HG03439 (cell line): Measurements from ENCODE around the gene SPTBN1.

Source experiments
- ATAC-seq: cut with Tn5 transposase; IDR thresholded peaks from one replicate; pipeline ENCODE4 v1.9.1; 2021; ENCODE audit warnings: mild to moderate bottlenecking, moderate library complexity; ENCODE audit not compliant: unreplicated experiment

SPTBN1 gene

DNA sequence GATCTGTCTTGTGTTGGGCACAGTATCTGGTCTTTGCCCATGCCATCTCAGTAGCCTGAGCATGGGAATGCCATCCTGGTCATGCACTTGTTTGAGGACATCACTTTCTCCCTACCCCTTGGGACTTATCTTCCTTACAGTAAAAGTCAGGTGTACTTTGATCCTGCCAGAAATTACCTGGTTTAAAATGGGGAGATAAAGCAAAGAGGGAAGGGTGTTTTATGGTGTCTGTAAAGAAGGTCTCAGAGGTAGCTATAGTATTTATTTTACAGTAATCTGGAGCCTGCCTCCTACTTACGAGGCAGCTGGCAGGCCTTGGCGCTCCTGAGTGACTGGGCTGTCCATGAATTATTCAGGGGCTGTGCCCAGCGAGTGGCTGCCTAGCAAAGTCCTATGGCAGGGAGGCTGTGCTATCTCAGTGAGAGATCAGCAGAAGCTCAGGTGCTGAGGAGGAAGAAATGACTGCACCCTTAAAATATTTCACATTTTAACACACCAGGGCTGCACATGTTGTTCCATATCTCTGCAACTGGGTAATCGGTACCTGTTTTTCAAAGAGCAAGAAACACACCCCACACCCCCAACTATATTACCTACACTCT lies 93.9 kb downstream of the SPTBN1 start:
- ATAC-seq, result no peak

DNA sequence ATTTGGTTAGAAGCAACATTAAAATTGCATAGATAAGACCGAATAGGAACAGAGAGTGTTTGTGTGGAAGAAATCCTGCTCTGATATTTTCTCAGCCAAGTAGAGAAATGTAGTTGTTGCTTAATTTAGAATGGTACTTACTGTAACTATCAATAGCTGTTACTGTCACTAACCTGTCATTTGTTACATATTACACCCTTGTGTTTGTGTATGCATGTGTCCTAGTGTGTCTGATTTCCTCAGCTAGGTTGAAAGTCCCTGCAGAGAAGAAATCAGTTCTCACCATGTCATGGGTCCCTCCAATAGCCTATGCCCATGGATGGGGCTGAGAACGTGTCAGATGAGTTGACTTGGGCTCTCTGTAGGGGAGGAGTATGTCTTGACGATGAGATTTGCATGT lies 94.4 kb downstream of the SPTBN1 start:
- ATAC-seq, result peak; percentile 20

DNA sequence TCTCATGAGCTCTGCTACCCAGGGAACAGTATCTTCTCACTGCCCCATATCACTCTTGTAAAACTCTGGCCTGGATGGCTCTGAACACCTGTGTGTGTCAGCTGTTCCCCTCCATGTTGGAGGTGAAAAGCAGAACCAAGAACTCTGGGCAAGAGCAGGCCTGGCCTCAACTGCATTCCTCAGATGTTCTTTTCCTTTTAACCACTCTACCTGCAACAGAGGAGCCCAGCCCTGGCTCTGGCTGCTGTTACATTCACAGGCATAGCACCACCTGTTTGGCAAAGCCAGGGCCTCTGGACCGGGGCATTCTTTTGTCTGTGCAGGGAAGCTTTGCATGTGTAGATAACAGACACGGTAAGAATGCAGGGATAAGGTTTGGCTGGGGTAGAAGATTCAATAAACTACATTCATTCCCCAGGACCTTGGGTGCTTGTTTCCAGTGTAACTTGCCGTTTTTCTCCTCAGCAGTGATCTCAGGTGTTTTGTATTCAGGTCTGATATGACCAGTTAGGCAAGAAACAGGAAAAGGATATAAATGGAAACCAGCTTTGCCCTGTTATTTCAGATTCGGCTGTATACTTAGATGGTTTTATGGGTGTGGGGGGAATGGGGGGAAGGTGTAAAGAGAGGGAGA lies 95.1 kb downstream of the SPTBN1 start:
- ATAC-seq, result peak; percentile 53

DNA sequence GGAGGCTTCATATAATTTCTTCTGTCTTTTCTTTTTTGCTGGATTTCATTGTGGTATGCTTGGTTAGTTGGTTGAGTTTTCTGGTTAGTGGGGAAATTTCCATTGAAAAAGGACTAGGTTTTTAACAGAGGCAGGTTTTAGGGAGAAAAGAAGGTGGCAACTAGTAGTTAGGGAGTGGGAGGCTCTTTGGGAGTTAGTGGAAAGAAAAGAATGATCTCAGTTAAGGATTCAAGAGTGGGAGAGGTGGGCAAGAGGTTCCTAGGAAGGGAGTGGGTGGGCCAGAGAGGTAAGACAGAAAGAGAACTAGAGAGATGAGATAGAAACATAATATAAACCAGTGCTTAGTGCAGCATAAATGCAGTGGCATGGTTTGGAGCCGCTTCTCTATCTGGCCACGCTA lies 96.9 kb downstream of the SPTBN1 start:
- no peak for ATAC-seq

DNA sequence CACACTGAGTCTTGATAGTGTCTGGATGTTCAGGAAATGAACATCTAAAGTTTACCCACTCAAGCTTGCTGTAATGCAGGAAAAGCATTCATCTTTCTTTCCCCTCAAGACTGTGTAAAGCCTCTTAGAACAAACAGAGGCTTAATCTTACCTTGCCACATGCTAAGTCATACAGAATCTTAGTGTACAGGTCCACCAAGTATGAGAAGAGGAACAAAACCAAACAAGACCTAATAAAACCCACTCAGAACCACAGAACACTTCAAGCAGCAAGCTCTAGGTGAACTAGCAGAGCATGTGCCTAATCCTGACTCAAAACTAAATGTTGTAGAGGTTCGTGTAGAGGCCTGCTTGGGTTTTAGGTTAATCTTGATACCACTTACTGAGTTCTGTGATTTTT lies 97.6 kb downstream of the SPTBN1 start:
- no peak for ATAC-seq

DNA sequence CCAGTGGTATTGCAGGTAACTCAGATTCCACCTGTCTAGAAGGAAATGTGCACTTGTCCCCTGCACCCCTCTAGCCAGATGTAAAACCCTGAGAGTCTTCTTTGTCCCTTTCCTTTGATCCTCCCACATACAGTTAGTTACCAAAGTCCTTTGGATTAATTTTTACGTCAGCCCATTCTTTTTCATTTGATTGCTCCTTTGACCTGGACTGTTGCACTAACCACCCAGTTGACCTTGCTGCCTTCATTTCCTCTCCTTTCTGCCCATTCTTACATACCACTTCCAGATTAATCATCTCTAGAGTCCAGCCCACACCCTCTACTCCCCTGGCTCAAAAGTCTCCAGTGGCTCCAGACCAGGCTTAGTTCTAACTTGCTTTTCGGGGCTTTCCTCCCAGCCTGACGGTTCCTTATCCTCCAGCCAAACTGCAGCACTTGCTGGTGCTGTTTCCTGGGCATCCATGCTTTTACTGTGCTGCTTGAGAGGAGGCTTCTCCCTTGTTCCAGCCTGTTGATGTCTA lies 99.3 kb downstream of the SPTBN1 start:
- ATAC-seq, result no peak

DNA sequence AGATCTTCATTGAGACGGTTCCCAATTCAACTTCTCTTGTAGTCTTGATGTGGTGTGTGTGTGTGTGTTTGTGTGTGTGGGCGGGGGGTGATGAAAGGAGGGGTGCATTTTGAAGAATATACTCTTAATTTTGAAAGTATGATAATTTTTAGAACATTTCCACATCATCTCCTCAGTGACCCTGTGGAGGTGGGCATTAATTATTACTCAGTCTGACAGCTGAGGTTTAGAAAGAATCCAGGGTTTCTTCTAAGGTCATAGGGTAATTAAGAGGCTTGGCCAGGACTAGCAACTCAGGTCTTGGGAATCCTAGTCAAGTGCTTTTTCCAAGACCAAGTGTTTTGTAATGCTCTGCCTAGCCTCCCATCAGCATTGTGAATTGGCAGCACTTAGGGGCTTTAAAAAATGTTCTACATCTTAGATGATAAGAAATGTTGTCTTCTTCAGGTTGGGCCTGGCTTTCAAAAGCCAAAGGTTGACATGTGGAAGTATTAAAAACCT lies 100.5 kb downstream of the SPTBN1 start:
- ATAC-seq, result no peak

DNA sequence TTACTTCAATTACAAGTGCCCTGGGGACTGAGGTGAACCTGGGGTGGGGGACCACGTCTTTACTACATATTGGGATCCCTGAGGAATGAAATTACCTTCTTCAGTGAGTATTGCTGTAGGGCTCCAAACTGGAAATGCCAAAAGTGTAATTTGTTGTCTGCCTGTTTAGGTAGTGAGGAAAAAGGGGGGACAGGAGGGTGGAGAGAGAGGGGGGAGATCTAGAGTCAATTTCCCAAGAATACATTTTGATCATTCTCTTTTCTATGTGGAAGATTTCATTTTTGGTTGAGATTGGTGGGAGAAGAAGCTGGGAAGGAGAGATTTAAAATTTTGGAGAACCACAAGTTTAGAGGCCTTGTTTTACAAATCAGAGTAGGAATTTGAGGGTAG lies 101.1 kb downstream of the SPTBN1 start:
- no peak for ATAC-seq

DNA sequence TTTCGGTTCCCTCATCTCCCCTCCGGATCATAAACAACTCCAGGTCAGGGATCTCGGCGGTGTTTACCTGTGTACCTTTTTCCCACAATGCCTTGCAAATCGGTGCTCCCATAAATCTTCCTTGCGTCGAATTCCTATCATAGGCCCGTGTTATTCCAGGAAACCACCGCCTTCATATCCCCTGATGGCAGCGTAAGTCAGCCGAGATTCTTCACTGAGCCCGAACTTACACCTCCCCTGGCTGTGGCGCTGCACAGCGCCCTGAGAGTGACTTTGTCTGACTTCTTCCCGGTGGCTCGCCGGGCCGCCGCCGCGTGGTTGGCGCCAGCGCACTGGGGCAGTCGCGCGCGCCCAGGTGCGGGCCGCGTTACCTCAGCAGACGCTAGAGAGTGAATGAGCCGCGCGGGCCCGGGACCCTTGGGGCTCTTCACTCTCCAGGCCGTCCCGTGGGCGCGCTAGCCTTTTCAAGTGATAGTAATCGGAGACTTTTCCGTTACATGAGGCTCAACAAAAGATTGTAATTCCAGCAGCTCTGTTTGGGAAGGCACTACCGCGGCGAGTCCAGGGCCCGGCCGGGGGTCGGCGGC lies 101.6 kb downstream of the SPTBN1 start:
- ATAC-seq, result peak; percentile 53

DNA sequence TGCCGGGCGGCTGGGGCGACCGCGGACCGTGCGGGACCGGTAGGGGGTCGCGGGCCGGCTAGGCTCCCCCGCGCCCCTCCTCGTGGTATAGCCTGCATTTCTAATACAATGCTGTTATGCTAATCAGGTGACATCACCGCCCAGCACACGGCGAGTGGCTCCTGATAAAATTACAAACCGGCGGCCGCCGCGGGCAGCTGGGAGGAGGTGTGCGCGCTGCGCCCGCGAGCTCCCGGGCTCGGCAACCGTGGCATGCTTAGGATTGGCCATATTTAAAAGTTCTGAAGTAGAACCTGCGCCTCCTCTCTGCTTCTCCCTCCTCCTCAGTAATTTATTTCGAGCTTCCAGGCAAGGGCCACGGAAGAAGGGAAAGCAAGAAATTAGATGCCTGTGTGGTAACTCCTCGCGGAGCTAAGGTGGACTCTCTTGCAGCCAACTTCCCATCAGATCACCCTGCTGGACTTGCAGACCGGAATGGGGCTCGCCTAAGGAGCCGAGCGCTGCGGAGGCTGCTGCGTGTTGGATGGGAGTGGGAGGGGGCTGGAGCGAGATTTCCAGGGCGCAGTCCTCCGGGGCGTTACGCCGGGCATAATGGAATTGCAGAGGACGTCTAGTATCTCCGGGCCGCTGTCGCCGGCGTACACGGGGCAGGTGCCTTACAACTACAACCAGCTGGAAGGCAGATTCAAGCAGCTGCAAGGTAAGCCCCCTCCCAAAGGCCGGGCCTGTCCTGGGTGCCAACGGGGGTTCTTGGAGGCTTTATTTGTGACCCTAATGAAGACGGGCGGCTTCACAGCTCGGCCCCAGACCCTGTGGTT lies 102.3 kb downstream of the SPTBN1 start:
- ATAC-seq, result peak; percentile 50

DNA sequence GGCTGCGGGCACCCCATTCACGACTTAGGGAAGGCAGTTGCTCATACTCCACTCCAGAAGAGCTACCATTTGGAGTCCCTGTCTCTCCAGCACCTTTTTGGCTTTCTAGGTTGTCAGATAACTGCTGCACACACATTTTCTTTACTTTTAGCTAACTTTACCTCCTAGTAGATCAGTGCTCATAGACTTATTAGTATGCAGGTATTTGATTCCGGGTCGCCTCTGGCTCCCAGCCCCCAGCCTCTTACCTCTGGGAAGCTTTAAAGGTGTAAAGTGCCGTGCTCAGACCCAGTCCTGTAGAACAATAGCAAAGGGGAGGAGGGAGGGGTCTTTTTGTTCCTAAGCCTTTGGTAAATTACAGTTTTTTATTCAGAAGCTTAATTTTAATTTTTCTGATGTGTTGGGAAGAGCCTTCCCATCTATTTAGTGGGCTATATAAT lies 102.9 kb downstream of the SPTBN1 start:
- no peak for ATAC-seq

DNA sequence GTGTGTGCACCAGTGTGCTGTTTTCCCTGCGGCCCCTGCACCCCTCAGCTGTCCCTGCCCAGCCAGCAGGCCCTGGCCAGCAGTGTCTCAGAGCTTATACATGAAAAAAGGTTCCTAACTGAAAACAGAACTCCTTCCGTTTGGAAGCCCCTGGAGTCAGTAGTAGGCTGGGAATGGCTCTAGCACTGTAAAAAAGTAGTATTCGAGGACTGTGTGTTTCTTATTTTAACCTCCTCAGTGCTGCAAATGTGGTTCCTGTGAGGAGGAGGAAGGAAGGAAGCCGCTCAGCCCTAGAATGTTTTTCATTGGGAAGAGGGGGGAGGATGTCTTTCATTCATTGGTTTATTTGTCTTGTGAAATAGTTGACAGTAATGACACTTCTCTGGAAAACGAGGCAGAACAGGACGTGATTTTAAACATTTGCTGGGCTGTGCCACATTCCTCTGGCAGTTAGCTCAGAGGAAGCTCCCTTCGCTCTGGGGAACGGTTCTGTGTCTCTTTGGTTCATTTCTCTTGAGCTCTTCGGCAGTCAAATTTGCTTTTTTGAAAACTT lies 103.5 kb downstream of the SPTBN1 start:
- ATAC-seq, result no peak

DNA sequence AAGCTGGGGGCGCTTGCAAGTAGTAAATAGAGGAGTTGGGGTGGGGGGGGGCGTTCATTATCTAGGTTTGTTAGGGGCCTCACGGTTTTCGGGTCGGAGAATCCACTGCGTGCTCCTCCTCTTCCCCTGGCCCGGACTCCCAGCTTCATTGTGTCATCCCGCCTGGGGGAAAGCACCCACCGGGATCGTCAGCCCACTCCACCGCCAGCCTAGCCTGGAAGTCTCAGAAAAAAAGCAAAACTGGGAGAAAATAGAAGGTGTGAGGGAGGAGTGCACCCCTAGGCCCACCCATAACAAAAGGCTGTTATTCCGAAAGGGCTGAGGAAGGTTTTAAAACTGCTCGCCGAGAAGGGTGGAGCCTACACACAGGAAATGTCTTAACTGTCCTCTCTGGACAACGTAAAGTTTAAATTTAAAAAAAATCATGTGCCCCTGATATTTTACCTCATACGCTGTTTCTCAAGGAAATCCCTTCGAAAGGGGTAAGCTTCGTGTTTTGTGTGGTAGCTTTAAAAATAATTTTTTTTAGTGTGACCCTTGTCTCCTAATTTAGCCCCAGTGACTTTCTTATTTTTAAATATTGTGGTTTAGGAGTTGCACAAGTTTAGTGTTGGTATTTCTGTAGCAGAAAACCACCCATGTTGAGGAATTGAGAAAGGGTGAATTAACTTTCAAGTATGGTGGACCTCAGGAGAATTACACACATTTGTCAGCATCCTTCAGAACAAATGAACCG lies 104.2 kb downstream of the SPTBN1 start:
- ATAC-seq, result peak; percentile 49

DNA sequence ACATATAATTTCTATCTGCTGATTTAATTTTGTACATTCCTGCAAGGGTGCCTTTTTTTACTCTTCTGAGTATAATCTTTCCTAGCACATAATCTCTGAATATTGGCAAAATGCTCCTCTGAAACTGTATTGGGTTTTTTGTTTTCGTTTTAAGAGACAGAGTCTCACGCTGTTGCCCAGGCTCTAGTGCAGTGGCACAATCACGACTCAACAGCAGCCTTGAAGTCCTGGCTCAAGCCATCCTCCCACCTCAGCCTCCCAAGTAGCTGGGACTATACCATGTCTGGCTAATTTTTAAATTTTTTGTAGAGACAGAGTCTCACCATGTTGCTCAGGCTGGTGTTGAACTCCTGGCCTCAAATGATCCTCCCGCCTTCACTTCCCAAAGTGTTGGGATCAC lies 104.9 kb downstream of the SPTBN1 start:
- no peak for ATAC-seq

DNA sequence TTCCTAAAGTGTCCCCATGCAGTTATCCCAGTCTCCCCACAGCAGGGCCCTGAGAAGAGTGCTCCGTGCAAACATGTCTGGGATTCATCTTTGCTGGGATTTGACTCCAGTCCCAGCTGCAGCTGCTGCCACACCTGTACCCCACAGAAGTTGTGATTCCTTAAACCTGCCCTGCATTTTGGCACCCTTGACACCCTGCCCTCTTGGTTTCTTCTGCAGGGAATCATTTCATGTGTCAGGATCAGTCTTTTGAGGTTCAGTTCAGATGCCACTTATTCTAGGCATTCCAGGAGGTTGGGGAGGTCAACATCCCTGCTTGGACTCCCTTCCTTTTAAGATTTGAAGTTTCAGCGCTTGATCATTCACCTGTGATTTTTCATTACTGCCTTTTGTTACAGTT lies 108.3 kb downstream of the SPTBN1 start:
- no peak for ATAC-seq

DNA sequence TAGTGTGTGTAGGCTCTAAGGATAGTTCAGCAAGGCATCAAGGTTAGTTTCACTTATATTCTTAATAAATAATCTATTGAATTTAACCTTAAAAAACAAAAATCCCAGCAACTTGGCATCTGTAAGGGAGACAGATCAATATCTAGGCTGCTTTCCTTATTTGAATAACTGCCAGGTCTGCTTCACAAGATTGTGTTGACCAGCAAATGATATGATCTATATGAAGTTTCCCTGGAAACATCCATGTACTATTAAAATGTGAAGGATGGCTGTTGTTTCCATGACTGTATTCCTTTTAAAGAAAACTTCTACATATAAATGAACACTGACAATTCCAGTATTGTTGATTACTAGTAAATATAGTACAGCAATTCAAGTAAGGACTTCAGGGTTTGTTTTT lies 109.4 kb downstream of the SPTBN1 start:
- no peak for ATAC-seq

DNA sequence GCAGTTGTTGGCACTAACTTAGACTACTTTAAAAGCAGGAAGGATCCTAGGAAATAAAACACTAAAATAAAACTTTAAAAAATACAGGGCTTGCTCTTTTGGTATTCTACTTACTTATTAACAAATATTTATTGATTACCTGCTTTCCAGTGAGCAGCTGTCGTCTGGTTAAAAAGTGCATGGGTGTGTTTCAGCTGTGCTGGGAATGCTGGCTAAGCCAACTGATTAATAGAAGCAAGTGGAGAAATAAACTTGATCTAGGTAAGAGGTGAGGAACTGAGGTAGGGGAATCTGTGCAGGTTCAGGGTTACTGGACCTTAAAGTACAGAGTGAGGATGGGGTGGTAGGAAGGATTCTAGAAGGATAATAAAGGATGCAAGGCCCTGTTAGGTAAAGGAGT lies 110.8 kb downstream of the SPTBN1 start:
- ATAC-seq, result no peak

DNA sequence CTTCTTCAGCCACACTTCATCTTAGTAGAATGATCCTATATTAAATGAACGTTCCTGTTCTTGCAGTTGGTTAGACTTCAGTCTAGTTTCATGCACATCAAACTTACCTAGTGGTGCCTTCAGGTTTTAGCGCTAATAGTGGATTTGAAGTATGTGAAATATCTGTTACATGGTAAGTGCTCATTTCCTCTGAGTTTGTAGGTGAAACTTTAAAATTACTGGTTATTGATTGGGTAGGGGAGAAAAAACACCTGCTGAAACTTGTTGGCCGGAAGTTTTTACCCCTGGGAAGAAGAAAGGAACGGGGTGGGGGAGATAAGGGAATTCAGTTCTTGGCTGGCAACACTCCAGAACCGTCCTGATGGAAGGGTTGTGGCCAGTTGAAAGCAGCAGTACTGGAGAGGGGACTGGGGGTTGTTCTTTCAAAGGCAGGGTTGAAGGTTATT lies 112.8 kb downstream of the SPTBN1 start:
- no peak for ATAC-seq

DNA sequence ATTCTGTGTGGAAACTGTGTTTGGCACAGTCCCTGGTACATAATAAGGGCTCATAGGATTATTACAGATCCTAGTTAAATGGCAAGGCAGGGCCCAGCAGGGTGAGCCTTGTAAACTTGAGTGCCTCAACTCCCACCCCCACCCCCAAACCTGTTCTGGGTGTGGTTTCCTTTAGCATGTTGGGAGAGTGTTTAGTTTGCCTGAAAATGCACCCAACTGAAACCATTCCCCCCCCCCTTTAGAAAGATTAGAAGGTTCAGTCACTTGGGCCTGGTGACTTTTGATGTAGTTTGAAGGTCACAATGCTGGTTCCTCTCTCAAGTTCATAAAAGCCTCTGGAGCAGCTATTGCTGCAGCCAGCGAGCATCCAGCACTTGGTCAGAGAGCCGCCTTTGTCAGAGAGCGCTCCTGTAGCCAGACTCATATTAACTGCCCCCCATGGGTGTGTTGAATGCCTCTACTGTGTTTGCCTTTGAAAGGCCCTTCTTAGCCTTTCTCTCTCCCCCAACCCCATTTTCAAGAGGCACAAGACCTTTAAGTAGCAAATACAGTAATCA lies 113.7 kb downstream of the SPTBN1 start:
- ATAC-seq, result peak; percentile 15

DNA sequence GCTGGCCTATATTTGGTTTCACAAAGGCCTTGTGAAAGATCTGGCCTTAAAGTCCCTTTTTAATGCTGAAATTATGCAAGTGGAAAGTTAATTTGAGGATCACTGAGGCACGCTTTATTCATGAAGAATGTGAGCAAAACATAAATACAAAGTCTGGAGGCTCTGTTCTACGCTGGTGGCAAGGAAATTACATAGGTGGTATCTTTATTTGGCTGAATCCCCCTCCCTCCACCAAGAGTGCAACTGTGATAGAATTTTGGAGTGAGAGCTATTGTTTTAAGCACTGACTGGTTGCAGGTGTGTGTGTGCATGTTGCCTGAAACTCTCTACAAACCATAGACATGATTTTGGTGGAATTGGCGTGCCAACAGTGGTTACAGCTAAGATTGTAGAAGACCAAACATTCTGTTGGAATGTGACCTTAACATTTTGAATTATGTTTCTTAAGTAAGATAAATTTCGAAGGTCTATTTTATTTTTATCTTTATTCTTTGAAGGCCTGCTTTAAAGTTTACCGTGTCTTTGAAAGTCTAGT lies 114.3 kb downstream of the SPTBN1 start:
- no peak for ATAC-seq
